H1 (cell line): ENCODE measurements around the gene SHISA9. TPM values are rescaled to one million over a fixed set of nuclear protein-coding genes. Genes with fewer than 3 reads are reported as not detected.

Experiments
- POLR2AphosphoS5 ChIP-seq: IDR thresholded peaks from 2 replicates; pipeline ENCODE4 v1.6.1; 2011; ENCODE audit warnings: low read depth, low read length
- polyA plus RNA-seq, 7 experiments: library from polyadenylated mRNA; depleted of rRNA in 3 of 7; stranded (reverse) in 5 of 7; unstranded in 2 of 7; fragments of >200 nt in 5 of 7; fragments of 200-250 nt in 2 of 7; gene quantifications; 1 replicate in 5 of 7; 2 replicates in 1 of 7; 4 replicates in 1 of 7; pipeline versions ENCODE4 v1.2.1 to v1.2.3, GENCODE V29; 2011 to 2013; ENCODE audit warnings: missing spikeins in 2 of 7, mixed read lengths in 2 of 7
- total RNA-seq: library from RNA; stranded (reverse); fragmentation: NEBNext Ultra II Directional; extraction: Animal tissue kit (Norgen Biotek cat#: 25700); gene quantifications from 2 replicates; pipeline ENCODE4 v1.2.1, GENCODE V29; 2021

The SHISA9 gene
- total and polyA plus RNA-seq, 2 of the 8 experiments (the other 6 are each of a cell fraction or from before 2014, with no cell fraction given) = 25.6 to 39.8 TPM

GRCh38 chr16:13105427-13105826 lies 204.0 kb downstream of the SHISA9 start (continued):
- TF ChIP-seq POLR2AphosphoS5 = no peak
